Activated naive CD4-positive, alpha-beta T cell treated with anti-CD3 and anti-CD28 coated beads, Interleukin-2, amount 10 ng/mL, durations not matched to agents 7 days and 5 days (primary cell): Measurements from ENCODE around the gene ZEB2.
"Not testable (repeated sequence)": the region's sequence is repeated elsewhere in the genome, so short reads cannot be mapped to it uniquely, and the experiment has no call there.

Experiments used
- CTCF ChIA-PET: fragments of 350-600 bp; sonication (Branson Sonifier 250); formaldehyde crosslinking; loops from one replicate; lab custom pipeline; 2021; ENCODE audit warnings: antibody characterized with exemption; lab: Charles Lee
- DNase-seq: peaks from one replicate; pipeline ENCODE4 v3.0.0-alpha.2; 2020
- H3K27ac Mint-ChIP-seq: one replicate; pipeline ENCODE4 v1.8.0; 2021; ENCODE audit warnings: mild to moderate bottlenecking, moderate library complexity, mixed read lengths
- H3K27me3 Mint-ChIP-seq: one replicate; pipeline ENCODE4 v1.8.0; 2021; ENCODE audit warnings: mild to moderate bottlenecking, mixed read lengths
- H3K36me3 Mint-ChIP-seq: one replicate; pipeline ENCODE4 v1.8.0; 2021; ENCODE audit warnings: mixed read lengths
- H3K4me1 Mint-ChIP-seq: one replicate; pipeline ENCODE4 v1.8.0; 2021; ENCODE audit warnings: mixed read lengths
- H3K4me3 Mint-ChIP-seq: one replicate; pipeline ENCODE4 v1.8.0; 2021; ENCODE audit warnings: mild to moderate bottlenecking, moderate library complexity, mixed read lengths
- H3K9me3 Mint-ChIP-seq: one replicate; pipeline ENCODE4 v1.8.0; 2021; ENCODE audit warnings: mixed read lengths

ZEB2 gene

DNA sequence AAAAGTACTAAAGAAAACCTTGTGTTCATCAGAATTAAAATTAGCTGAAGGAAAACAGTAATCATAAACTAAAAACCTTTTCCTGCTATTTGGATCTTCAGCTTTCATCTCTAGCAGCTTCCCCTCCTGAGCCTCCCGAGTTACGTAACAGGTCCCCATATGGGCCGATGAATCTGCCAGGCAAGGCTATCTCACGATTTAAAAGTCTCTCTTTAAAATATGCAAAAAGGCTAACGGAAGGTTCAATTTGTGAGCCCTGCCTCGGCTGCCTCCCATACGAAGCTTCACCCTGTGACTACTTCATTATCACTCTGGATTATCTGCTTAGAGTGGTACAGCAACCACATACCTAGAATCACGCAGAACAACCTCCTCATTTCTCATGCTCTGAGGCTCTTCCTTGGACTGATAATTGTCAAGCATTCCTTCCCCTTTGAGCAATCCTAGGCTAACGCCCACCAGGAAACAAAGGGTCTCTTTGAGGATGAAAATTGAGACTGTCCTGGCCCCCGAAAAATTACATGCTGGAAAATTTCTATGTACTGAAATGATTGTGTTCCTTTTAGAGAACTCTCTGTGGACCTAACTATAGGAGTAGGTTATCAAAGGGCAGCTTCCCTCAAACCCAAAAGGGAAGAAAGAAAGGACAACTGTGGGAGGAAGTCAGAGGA is 147.4 kb downstream of the ZEB2 start:
- CTCF ChIA-PET = no interaction called here
- Mint-ChIP-seq H3K27me3 (peaks cover 16% of the 10 kb centered on the region), H3K4me3 (no peak overlapping the region), H3K4me1 (no peaks in the 10 kb centered on the region), H3K27ac (no peak overlapping the region), H3K36me3 (no peaks in the 10 kb centered on the region), H3K9me3 (no peaks in the 10 kb centered on the region)
- DNase-seq = no peak

DNA sequence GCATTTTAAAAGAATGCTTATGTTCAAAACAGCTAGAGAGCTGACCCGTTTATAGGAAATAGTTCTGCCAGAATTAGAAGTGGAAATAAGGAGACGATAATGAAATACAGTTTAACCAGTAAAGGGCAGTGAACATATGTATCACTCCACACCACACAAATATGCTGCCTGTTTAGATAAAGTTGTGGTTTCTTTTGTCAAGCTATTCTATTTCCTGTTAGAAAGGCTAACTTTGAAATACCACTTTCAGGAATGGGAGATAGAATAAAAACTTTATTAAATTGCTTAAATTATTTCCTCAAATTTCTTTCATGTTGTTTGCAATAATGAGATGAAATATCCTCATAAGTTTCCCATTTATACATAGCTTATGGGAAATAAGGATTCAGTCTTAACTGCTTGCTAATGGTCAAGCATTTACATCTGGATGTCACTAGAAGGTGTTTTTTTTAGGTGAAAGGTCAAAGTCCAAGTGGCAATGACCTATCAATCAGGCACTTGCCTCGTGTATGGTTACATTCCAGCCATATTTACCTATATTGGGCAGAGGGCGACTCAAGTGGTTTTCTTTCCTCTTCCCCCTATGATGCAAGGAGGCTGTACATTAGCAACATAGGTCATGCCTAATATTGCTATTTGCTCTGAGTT is 148.9 kb downstream of the ZEB2 start:
- no peak overlapping the region for H3K27ac Mint-ChIP-seq
- no peak overlapping the region for H3K4me3 Mint-ChIP-seq
- no peaks in the 10 kb centered on the region for H3K4me1 Mint-ChIP-seq
- peaks cover 16% of the 10 kb centered on the region for H3K27me3 Mint-ChIP-seq
- H3K9me3 Mint-ChIP-seq = no peaks in the 10 kb centered on the region
- DNase-seq = no peak
- no peaks in the 10 kb centered on the region for H3K36me3 Mint-ChIP-seq
- CTCF ChIA-PET = no interaction called here

DNA sequence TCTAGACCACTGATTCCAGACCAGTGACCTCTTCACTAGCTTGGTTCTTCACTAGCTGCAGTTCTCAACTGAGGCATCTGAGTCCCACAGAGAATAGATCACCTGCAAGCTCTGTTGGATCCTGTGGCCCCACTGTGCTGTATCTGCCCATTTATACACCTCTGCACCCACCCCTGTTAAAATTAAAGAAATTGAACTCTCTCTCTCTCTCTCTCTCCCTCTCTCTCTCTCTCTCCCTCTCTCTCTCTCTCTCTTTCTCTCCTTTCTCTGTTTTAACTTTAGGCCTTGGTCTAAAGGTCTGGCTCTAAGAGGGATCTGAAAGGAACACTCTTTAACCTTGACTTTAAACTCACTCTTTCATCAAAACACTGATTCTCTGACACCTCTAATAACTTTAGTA is 150.5 kb downstream of the ZEB2 start:
- DNase-seq = no peak
- Mint-ChIP-seq H3K4me3 (no peak overlapping the region), H3K27ac (no peak overlapping the region), H3K4me1 (no peaks in the 10 kb centered on the region), H3K36me3 (no peaks in the 10 kb centered on the region), H3K9me3 (no peaks in the 10 kb centered on the region), H3K27me3 (peaks cover 9% of the 10 kb centered on the region)
- CTCF ChIA-PET = no interaction called here

DNA sequence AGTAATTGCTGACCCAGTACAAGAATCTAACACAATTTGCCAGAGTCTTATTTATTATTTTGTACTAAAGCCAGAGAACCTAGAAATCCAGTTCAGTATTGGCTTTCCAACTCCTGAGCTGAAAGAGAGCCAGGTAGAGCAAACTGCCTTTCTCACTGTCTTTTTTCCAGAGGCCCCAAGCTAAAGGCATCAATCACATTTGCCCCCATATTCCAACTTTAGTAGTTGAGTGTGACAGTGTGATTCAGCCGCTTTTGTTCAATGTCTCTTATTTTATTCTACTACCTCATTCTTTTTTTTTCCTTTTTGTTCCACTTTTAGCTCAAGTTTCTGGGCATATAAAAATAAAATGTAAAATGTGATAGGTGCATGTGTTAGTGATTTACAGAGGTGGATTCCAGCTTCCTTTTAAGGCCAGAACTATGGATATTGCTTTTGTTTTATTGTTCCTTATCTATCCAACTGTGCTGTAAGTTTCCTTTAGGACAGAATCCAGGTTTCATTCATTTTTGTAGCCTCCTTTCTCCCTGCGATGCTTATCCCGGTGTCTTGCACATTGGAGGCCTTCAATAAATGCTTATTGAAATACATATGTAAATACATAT is 153.0 kb downstream of the ZEB2 start:
- no peak overlapping the region for H3K4me3 Mint-ChIP-seq
- CTCF ChIA-PET = interaction anchor here (0.6 kb wide), 1 partner anchor 20 kb away, joined by 4 read pairs; no protein-coding TSS in a partner anchor
- H3K27ac Mint-ChIP-seq = no peak overlapping the region
- no peaks in the 10 kb centered on the region for H3K4me1 Mint-ChIP-seq
- no peaks in the 10 kb centered on the region for H3K9me3 Mint-ChIP-seq
- no peaks in the 10 kb centered on the region for H3K36me3 Mint-ChIP-seq
- H3K27me3 Mint-ChIP-seq = peaks cover 4% of the 10 kb centered on the region
- no peak for DNase-seq

DNA sequence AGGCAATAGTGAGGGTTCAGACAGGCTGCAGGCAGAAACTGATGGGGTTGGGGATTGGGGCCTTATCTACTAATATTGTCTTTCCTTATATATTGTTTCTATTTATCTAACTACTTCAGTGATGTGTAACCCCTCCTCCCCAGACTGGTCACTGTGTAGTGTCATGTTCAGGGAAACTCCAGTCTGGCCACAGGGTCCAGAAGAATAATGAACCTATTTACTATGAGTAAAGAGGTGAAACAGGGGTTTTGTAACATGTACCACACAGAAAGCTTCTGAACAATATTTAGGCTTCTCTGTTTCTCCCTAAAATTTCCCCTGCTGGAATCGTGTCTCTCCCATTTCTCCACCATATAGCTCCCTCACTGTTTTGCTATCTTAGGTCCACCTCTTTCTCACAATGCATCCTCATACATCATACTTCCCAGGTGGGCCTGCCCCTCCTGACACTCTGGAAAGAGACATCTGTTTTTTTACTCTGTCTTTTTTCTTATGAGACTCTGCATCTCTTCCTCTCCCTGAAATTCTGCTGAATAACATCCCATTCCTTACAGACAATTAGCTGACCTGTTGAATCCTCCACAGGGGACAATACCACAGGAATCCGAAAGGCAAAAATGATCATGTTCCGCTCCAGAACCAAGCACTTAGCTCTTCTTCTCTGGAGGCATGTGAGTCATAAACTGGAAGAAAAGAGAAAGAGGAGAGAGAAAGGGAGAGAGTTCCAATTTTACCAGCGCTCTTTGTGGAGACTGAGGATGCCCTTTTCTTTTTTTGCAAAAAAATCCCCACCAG is 154.8 kb downstream of the ZEB2 start:
- Mint-ChIP-seq H3K4me3 (no peak overlapping the region), H3K9me3 (no peaks in the 10 kb centered on the region), H3K27ac (no peak overlapping the region), H3K36me3 (no peaks in the 10 kb centered on the region), H3K4me1 (no peaks in the 10 kb centered on the region), H3K27me3 (peaks cover 4% of the 10 kb centered on the region)
- no peak for DNase-seq
- CTCF ChIA-PET = interaction anchor here (1.0 kb wide), 1 partner anchor 100 kb away, joined by 3 read pairs; no protein-coding TSS in a partner anchor

DNA sequence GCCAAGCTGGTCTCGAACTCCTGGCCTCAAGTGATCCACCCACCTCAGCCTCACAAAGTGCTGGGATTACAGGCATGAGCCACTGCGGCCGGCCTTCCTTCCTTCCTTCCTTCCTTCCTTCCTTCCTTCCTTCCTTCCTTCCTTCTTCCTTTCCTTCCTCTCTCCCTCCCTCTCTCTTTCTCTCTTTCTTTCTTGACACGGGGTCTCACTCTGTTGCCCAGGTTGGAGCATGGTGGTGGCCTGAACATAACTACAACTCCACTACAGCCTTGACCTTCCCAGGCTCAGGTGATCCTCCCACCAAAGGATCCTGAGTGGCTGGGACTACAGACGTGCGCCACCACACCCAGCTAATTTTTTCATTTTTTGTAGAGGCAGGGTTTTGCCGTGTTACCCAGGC is 155.7 kb downstream of the ZEB2 start:
- CTCF ChIA-PET, H3K4me1 Mint-ChIP-seq, H3K9me3 Mint-ChIP-seq, H3K27ac Mint-ChIP-seq, H3K4me3 Mint-ChIP-seq, H3K27me3 Mint-ChIP-seq, DNase-seq, H3K36me3 Mint-ChIP-seq: not testable (repeated sequence)

DNA sequence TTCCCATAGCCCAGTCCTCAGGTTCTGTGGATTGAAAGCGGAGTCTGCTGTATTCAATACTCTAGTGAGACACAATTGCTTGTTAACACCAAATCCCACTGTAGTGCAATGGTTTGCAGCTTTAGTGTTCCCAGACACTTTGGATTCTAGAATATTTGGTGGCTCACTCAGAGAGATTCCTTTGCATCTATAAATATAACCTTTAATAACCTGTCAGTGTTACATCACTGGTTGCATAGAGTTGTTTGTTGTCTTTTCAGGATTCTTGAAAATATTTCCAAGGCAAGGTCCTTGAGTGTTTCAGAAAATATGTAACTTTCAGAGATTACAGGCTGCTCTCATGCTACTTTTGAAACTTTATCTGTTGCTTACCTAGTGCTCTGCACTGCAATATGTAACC is 157.5 kb downstream of the ZEB2 start:
- no peaks in the 10 kb centered on the region for H3K27me3 Mint-ChIP-seq
- no peaks in the 10 kb centered on the region for H3K4me1 Mint-ChIP-seq
- H3K4me3 Mint-ChIP-seq = no peak overlapping the region
- no peak for DNase-seq
- no peaks in the 10 kb centered on the region for H3K36me3 Mint-ChIP-seq
- H3K9me3 Mint-ChIP-seq = no peaks in the 10 kb centered on the region
- CTCF ChIA-PET = no interaction called here
- H3K27ac Mint-ChIP-seq = no peak overlapping the region

DNA sequence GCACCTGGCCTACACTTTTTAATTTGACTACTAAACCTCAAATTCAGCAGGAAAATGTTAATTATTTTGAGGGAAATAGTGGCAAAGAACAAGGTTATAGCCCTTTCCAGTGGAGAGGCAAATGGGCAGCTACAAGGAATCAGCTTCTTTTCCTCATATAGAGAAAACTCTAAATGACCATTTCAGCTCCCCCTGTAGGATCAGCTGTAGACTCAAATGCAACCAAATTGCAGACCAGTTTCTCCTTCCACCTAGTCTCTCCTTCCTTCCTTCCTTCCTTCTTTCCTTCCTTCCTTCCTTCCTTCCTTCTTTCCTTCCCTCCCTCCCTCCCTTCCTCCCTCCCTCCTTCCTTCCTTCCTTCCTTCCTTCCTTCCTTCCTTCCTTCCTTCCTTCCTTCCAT is 158.2 kb downstream of the ZEB2 start:
- H3K36me3 Mint-ChIP-seq = no peaks in the 10 kb centered on the region
- H3K27me3 Mint-ChIP-seq = no peaks in the 10 kb centered on the region
- no peak for DNase-seq
- H3K4me3 Mint-ChIP-seq = no peak overlapping the region
- no peaks in the 10 kb centered on the region for H3K9me3 Mint-ChIP-seq
- H3K27ac Mint-ChIP-seq = no peak overlapping the region
- CTCF ChIA-PET = no interaction called here
- no peaks in the 10 kb centered on the region for H3K4me1 Mint-ChIP-seq

DNA sequence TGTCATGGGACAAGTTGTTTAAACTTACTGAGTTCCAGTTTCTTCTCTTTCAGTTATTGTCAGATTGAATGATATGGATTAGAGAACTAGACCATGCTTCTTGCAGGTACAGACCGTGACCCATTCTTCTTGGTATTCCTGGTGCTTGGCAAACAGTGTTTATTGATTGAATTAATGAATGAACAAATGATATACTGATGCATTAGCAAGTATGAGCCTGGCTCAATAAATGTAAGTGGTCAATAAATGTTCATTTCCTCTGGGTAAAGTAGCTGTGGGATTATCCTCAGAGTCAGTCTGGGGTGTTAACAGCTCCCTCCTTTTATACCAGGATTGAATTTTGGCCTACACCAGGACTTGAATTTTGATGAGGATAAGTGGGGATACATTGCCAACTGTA is 160.2 kb downstream of the ZEB2 start:
- Mint-ChIP-seq H3K4me3 (no peak overlapping the region), H3K9me3 (no peaks in the 10 kb centered on the region), H3K27me3 (peaks cover 3% of the 10 kb centered on the region), H3K27ac (no peak overlapping the region), H3K4me1 (no peaks in the 10 kb centered on the region), H3K36me3 (no peaks in the 10 kb centered on the region)
- CTCF ChIA-PET = no interaction called here
- no peak for DNase-seq

DNA sequence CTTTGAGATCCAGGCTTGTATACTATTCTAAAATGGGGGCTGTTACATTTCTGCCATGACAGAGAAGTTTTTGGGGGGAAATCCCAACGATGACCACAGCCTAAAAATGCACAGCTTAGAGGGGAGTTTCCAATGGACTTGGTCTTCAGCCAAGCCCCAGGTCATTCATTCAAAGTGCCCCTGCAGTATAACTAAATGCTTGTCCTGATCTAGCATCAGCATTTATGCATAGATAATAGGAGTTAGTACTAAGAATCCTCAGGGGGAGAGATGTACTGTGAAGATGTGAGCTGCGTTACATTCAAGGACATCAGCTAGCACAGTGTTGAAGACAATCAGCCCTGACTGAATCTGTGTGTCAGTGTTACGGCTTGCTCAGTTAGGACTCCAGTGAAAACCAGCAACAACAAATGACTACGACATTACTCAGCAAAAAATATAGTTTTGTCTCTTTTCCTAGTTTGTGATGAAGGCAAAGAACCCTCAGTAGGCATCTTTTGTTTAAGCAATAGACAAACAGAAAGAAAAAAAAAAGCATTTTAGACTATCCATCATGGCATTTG is 160.9 kb downstream of the ZEB2 start:
- Mint-ChIP-seq H3K9me3 (no peaks in the 10 kb centered on the region), H3K27me3 (peaks cover 3% of the 10 kb centered on the region), H3K36me3 (no peaks in the 10 kb centered on the region), H3K27ac (no peak overlapping the region), H3K4me3 (no peak overlapping the region), H3K4me1 (no peaks in the 10 kb centered on the region)
- DNase-seq = no peak
- CTCF ChIA-PET = no interaction called here

DNA sequence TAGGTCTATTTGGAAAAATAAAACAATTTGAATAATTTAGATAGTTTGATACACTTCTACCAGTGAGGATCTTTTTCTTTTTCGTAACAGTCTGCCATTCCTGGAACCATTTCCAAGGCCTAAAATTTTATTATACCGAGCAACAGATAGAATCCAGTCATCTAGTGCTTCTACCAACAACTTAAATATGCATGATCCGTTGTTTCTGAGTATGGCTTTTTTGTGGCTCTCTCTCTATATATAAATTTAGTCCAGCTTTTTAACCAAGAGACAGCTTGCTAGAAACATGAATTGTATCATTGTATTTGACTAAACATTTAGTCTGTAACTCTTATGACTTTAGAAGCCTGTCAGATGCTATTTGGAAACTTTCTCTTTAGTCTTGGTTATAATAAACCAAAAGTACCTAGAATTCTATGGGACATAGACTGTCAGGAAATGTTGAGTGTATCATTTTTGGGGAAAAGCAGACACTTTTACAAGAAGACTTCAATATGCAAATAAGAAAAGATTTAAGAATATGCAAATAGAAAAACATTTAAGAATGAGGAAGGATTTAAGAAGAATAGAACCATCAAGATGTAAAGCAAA is 161.4 kb downstream of the ZEB2 start:
- Mint-ChIP-seq H3K27me3 (peaks cover 3% of the 10 kb centered on the region), H3K27ac (no peak overlapping the region), H3K4me1 (no peaks in the 10 kb centered on the region), H3K9me3 (no peaks in the 10 kb centered on the region), H3K4me3 (no peak overlapping the region), H3K36me3 (no peaks in the 10 kb centered on the region)
- CTCF ChIA-PET = no interaction called here
- DNase-seq = no peak

DNA sequence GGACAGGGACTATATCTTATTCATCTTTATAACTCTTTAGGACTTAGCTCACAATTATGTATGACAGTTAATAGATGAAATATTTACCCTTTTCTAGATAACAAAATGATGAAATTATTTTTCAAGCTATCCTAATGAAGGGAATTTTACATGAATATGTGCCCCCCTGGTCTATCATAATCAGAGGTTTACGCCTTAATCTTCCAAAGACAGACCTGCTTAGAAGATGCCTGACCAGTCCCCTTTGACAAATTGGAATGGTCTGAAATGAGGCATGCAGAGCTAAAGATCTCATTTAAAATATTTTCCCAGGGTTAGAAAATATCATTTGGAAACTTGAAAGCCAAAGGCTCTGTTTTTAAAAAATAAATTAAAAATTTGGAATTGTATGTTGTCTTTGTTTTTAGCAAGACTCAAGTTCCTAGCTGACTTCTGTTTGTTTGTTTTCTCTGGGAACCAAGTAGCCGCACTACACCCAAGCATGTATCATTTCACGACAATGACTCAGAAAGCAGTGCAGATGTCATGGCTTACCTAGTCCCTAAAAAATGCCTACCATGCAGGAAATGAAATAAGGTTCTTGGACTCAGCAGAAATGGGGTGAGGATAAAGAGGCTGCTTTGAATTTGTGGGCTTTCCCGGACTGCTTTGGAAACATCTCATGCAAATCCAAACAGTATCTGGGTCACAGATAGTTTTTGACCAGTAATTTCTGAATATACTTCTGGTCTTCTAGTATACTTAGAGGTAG is 162.1 kb downstream of the ZEB2 start:
- CTCF ChIA-PET = no interaction called here

DNA sequence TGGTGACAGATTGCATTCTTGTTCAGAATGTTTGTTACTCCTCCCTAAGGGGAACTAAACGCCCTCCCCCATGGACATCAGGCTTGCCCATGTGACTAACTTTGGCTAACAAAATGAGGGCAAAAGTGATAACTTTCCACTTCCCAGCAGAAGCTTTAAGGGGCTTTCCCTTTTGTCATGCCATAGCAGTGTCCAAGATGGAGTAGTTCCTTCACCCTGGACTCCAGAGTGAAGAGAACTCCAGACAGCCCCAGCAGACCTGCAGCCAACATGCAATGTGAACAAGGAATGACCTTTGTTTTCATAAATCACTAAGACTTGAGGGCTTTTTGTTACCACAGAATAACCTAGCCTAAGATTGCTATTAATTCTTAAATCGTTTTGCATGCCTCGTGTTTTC is 163.5 kb downstream of the ZEB2 start:
- Mint-ChIP-seq H3K27me3 (peaks cover 3% of the 10 kb centered on the region), H3K36me3 (no peaks in the 10 kb centered on the region), H3K4me1 (no peaks in the 10 kb centered on the region), H3K4me3 (no peak overlapping the region), H3K9me3 (no peaks in the 10 kb centered on the region), H3K27ac (no peak overlapping the region)
- no peak for DNase-seq
- CTCF ChIA-PET = interaction anchor here (0.6 kb wide), 1 partner anchor 12 kb away, joined by 3 read pairs; no protein-coding TSS in a partner anchor

More for the DNA sequence above, 162.1 kb downstream of the ZEB2 start:
- H3K9me3 Mint-ChIP-seq = no peaks in the 10 kb centered on the region
- peaks cover 3% of the 10 kb centered on the region for H3K27me3 Mint-ChIP-seq
- no peak overlapping the region for H3K27ac Mint-ChIP-seq
- H3K4me1 Mint-ChIP-seq = no peaks in the 10 kb centered on the region
- DNase-seq = no peak
- H3K4me3 Mint-ChIP-seq = no peak overlapping the region
- no peaks in the 10 kb centered on the region for H3K36me3 Mint-ChIP-seq
